Panc1 (cell line): Measurements from ENCODE around the gene ZNF543. TPM values are rescaled to one million over a fixed set of nuclear protein-coding genes. Genes with fewer than 3 reads are reported as not detected.

Experiments used
- ATAC-seq: fragments of 200-7000 bp; cut with Tn5 transposase; 2 replicates; pipeline ENCODE4 v1.9.1; 2020; ENCODE audit warnings: mild to moderate bottlenecking, moderate library complexity
- BruUV-seq: library from RNA; stranded (reverse); fragments of 400-500 nt; replicated peaks from 2 replicates; lab custom pipeline; 2021; lab: Mats Ljungman, UMichigan
- CTCF ChIA-PET: fragments of 300-600 bp; sonication (Branson Sonifier 250); formaldehyde crosslinking; loops from one replicate; lab custom pipeline; 2022; ENCODE audit warnings: antibody characterized with exemption; lab: Charles Lee
- POLR2A ChIA-PET: fragments of 300-600 bp; sonication (Branson Sonifier 250); formaldehyde crosslinking; loops from one replicate; lab custom pipeline; 2022; ENCODE audit warnings: antibody characterized with exemption; lab: Charles Lee
- DNase-seq: peaks from one replicate; pipeline ENCODE4 v3.0.0-alpha.2; 2010; ENCODE audit warnings: low read depth, low spot score
- H3K27ac ChIP-seq: 2 replicates; pipeline ENCODE4 v1.5.1; 2011; ENCODE audit warnings: mild to moderate bottlenecking, low read length, inconsistent platforms
- H3K27me3 ChIP-seq: fragments of 200-500 bp; sonication (Bioruptor generic); 2 replicates; pipeline ENCODE4 v1.6.0; 2014; ENCODE audit warnings: low read length, inconsistent platforms; ENCODE audit not compliant: control insufficient read depth, insufficient read depth
- H3K36me3 ChIP-seq: fragments of 200-500 bp; sonication (Bioruptor generic); 2 replicates; pipeline ENCODE4 v1.5.1; 2014; ENCODE audit warnings: inconsistent platforms, mild to moderate bottlenecking, low read length, moderate library complexity; ENCODE audit not compliant: control insufficient read depth, insufficient read depth
- H3K4me1 ChIP-seq: 2 replicates; pipeline ENCODE4 v1.5.1; 2011; ENCODE audit warnings: inconsistent platforms, mild to moderate bottlenecking, low read length, moderate library complexity; ENCODE audit not compliant: control insufficient read depth, insufficient read depth
- H3K4me3 ChIP-seq, 2 experiments: 2 replicates each; pipeline ENCODE4 v1.5.1; 2011 to 2012; ENCODE audit warnings: low read depth in 2 of 2, low read length in 2 of 2, mild to moderate bottlenecking in 2 of 2, inconsistent platforms in 1 of 2, moderate library complexity in 1 of 2
- H3K9me3 ChIP-seq: fragments of 200-500 bp; sonication (Bioruptor generic); 2 replicates; pipeline ENCODE4 v1.5.1; 2014; ENCODE audit warnings: low read depth, mild to moderate bottlenecking, inconsistent platforms, low read length, moderate library complexity; ENCODE audit not compliant: control insufficient read depth, insufficient read depth
- POLR2AphosphoS5 ChIP-seq: IDR thresholded peaks from 2 replicates; pipeline ENCODE4 v1.6.1; 2012; ENCODE audit warnings: mild to moderate bottlenecking, low read depth, low read length, moderate library complexity
- SIN3A ChIP-seq: IDR thresholded peaks from 2 replicates; pipeline ENCODE4 v1.6.1; 2012; ENCODE audit warnings: low read depth, mild to moderate bottlenecking, low read length, moderate library complexity, borderline replicate concordance; ENCODE audit not compliant: insufficient read depth
- TCF7L2 ChIP-seq: IDR thresholded peaks from 2 replicates; pipeline ENCODE4 v1.6.1; 2011; ENCODE audit warnings: mild to moderate bottlenecking, low read depth, low read length, inconsistent platforms
- in situ Hi-C: cut with HindIII; loops from 2 replicates; pipeline ENCODE4 v1.10.0; 2016; ENCODE audit warnings: low sequenced_read_pairs, low pct_unique_long_range_greater_than_20kb
- intact Hi-C: fragments of 100-400 bp; cut with micrococcal nuclease; formaldehyde crosslinking; loops from one replicate; pipeline ENCODE4 v1.10.0; 2022; ENCODE audit not compliant: unreplicated experiment
- total RNA-seq: library from RNA; stranded (reverse); gene quantifications from one replicate; pipeline ENCODE4 v1.2.1, GENCODE V29; 2021; ENCODE audit not compliant: unreplicated experiment
- TF ChIP-seq, protein P1 (sequence below), 2 experiments: IDR thresholded peaks; 2 replicates each; pipeline ENCODE4 v1.6.1; 2011 to 2012; ENCODE audit warnings: low read depth in 2 of 2, control low read depth in 1 of 2, low read length in 1 of 2, mild to moderate bottlenecking in 1 of 2, moderate library complexity in 1 of 2; ENCODE audit not compliant: insufficient read depth in 1 of 2
- TF ChIP-seq, protein P2 (sequence below): fragments of 450-650 bp; IDR thresholded peaks from 2 replicates; pipeline ENCODE4 v1.5.1; 2017; ENCODE audit warnings: mild to moderate bottlenecking

Gene ZNF543
- total RNA-seq, 1 experiment from 2014 or later: 10.8 TPM

DNA sequence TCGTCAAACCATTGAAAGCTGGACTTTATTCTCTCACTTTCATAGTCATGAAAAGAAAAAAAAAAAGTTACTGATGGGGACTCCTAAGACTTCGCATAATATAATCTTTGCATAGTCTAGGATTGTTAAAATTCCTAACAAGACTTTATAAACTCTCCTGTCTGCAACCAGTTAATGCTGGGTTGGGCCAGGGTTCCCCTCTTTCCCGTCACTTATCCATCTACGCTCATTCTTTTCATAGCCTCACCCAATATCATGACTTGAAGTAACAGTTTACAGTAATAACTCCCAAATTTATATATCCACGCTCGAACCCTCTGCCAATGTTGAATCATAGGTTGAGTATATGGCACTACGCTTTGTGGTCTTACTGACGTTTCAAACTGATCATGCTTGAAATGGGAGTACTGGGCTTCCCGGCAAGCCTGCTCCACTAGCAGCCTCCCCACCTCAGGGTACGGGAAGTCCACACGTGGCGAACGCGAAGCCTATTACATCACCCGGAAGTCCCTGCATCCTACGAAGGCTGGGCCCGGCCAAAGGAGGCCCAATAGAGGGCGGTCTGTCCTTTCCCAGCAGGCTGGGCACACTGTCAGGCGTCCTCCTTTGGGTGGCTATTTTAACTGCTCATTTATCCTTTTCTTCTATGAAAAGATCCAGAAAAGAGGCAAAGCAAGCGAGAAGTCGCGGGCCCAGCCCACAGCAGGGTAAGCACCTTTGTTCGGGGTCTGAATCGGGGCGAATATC is 40.7 kb upstream of the ZNF543 start:
- DNase-seq (peak; percentile 89), ATAC-seq (peak; percentile 96)
- peak overlapping the region; percentile 99 for H3K27ac ChIP-seq
- no peak for TF ChIP-seq TCF7L2
- TF ChIP-seq POLR2AphosphoS5: peak; percentile 89
- TF ChIP-seq, protein P1, sequence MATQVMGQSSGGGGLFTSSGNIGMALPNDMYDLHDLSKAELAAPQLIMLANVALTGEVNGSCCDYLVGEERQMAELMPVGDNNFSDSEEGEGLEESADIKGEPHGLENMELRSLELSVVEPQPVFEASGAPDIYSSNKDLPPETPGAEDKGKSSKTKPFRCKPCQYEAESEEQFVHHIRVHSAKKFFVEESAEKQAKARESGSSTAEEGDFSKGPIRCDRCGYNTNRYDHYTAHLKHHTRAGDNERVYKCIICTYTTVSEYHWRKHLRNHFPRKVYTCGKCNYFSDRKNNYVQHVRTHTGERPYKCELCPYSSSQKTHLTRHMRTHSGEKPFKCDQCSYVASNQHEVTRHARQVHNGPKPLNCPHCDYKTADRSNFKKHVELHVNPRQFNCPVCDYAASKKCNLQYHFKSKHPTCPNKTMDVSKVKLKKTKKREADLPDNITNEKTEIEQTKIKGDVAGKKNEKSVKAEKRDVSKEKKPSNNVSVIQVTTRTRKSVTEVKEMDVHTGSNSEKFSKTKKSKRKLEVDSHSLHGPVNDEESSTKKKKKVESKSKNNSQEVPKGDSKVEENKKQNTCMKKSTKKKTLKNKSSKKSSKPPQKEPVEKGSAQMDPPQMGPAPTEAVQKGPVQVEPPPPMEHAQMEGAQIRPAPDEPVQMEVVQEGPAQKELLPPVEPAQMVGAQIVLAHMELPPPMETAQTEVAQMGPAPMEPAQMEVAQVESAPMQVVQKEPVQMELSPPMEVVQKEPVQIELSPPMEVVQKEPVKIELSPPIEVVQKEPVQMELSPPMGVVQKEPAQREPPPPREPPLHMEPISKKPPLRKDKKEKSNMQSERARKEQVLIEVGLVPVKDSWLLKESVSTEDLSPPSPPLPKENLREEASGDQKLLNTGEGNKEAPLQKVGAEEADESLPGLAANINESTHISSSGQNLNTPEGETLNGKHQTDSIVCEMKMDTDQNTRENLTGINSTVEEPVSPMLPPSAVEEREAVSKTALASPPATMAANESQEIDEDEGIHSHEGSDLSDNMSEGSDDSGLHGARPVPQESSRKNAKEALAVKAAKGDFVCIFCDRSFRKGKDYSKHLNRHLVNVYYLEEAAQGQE (IDR thresholded peaks at IDR 0.05; ENCODE audit: insufficient read depth in 1 of 2, low read depth in 2 of 2, low read length in 1 of 2): no peak; a peak in 1 of 4 replicates
- TF ChIP-seq SIN3A: no peak; the same call in 1 of the 2 replicates
- H3K36me3 ChIP-seq: peaks cover 3% of the 10 kb centered on the region; the same call in 1 of the 2 replicates
- in situ Hi-C loops (no loop called here), intact Hi-C loops (no loop called here)
- peak overlapping the region; percentile 68 to 100 for H3K4me3 ChIP-seq
- peaks cover 23% of the 10 kb centered on the region for H3K4me1 ChIP-seq
- BruUV-seq: TSS peak; percentile 90
- no peaks in the 10 kb centered on the region for H3K27me3 ChIP-seq
- ChIA-PET CTCF (no interaction called here), POLR2A (interaction anchor here (0.7 kb wide), 2 partner anchors 10 to 887 kb away, joined by 3 to 4 read pairs; no protein-coding TSS in a partner anchor)
- H3K9me3 ChIP-seq: no peaks in the 10 kb centered on the region

DNA sequence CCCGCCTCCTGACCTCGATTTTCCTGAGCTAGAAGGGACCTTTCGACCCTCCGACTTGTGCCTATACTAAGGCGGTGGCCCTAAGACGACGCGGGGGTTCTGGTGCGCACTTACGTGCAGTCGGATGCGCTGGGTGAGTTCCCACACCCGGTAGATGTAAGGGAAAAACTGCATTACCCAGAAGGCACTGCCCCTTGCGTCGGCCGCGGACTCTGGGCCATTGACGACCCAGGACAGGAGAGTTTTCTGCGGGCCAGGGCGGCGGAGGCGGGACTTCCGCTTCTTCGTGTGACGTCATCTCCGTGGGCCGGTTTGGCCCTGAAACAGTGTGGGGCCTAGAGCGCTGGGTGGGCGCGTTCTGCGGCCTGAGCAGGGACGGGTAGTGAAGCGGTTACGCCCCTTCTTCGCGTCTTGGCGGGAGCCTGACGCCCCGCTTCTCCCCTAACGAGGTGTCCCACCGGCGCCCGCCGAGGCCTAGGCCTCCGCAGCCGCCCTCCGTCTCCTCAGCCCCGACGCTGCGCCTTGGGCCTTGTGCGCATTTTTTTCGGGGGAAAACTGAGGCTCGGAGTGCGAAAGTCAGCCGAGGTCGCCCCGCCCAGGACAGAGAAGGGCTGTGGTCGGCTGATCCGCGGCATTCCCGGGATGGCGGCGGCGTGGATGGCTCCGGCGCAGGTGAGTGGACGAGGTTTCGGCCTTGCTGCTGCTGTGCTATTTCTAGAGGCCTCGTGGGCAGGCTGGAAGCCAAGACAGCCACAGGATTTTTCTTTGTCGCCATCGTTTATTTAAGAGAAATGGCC is 39.9 kb upstream of the ZNF543 start, which contains the start of gene ZNF460:
Gene ZNF460, plus strand, starts transcription at position 321 of the 797 bp plus-strand sequence. Its CDS starts 322 bp downstream, at position 643.
- in situ Hi-C loops: no loop called here
- H3K4me1 ChIP-seq: peaks cover 23% of the 10 kb centered on the region
- H3K27ac ChIP-seq: peak within 1 kb of the TSS; percentile 99
- no peaks in the 10 kb centered on the region for H3K9me3 ChIP-seq
- ATAC-seq (peak; percentile 98), DNase-seq (peak; percentile 86)
- POLR2A ChIA-PET: interaction anchor here (0.7 kb wide), 1 partner anchor 888 kb away, joined by 3 read pairs; no protein-coding TSS in a partner anchor
- peak within 1 kb of the TSS; percentile 68 to 100 for H3K4me3 ChIP-seq
- TF ChIP-seq TCF7L2: peak; percentile 39; the same call in 1 of the 2 replicates
- TF ChIP-seq, protein P2, sequence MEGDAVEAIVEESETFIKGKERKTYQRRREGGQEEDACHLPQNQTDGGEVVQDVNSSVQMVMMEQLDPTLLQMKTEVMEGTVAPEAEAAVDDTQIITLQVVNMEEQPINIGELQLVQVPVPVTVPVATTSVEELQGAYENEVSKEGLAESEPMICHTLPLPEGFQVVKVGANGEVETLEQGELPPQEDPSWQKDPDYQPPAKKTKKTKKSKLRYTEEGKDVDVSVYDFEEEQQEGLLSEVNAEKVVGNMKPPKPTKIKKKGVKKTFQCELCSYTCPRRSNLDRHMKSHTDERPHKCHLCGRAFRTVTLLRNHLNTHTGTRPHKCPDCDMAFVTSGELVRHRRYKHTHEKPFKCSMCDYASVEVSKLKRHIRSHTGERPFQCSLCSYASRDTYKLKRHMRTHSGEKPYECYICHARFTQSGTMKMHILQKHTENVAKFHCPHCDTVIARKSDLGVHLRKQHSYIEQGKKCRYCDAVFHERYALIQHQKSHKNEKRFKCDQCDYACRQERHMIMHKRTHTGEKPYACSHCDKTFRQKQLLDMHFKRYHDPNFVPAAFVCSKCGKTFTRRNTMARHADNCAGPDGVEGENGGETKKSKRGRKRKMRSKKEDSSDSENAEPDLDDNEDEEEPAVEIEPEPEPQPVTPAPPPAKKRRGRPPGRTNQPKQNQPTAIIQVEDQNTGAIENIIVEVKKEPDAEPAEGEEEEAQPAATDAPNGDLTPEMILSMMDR: no peak
- peak; percentile 91 for TF ChIP-seq SIN3A
- TF ChIP-seq POLR2AphosphoS5: peak; percentile 3; the same call in 1 of the 2 replicates
- TF ChIP-seq, protein P1 (IDR thresholded peaks at IDR 0.05; ENCODE audit: insufficient read depth in 1 of 2, low read depth in 2 of 2, low read length in 1 of 2): no peak; a peak in 1 of 4 replicates
- no peaks in the 10 kb centered on the region for H3K27me3 ChIP-seq
- peaks cover 3% of the 10 kb centered on the region; the same call in 1 of the 2 replicates for H3K36me3 ChIP-seq
- intact Hi-C loops: no loop called here
- no TSS peak for BruUV-seq
- CTCF ChIA-PET: no interaction called here
